ENCODE data around the gene TTC39B.
"Not testable (repeated sequence)": the region's sequence is repeated elsewhere in the genome, so short reads cannot be mapped to it uniquely, and the experiment has no call there.

TTC39B gene

DNA sequence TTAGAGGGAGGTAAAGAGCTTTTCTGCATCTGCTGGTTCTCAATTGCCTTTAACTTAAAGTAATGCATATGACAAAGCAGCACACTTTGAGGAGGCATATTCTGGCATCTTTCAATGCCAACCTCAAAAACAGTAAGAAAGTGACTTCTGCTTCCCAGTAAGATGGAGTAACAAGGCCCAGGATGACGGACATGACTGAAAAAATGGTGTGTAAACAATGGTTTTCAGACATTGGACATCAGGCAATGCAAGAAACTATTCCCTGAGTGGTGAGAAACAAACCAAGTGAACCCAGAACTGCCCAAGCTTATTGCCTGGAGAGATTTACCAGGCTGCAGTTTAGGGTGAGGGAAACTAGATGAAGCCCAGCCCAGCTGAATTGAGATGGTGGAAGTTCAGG is 39.8 kb upstream of the TTC39B start:
- no peak overlapping the region for H3K4me3 ChIP-seq (ENCODE audit: low read depth, low read length)
- TF ChIP-seq, protein P1, sequence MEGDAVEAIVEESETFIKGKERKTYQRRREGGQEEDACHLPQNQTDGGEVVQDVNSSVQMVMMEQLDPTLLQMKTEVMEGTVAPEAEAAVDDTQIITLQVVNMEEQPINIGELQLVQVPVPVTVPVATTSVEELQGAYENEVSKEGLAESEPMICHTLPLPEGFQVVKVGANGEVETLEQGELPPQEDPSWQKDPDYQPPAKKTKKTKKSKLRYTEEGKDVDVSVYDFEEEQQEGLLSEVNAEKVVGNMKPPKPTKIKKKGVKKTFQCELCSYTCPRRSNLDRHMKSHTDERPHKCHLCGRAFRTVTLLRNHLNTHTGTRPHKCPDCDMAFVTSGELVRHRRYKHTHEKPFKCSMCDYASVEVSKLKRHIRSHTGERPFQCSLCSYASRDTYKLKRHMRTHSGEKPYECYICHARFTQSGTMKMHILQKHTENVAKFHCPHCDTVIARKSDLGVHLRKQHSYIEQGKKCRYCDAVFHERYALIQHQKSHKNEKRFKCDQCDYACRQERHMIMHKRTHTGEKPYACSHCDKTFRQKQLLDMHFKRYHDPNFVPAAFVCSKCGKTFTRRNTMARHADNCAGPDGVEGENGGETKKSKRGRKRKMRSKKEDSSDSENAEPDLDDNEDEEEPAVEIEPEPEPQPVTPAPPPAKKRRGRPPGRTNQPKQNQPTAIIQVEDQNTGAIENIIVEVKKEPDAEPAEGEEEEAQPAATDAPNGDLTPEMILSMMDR (IDR thresholded peaks at IDR 0.05; ENCODE audit: insufficient read depth, low read length, missing control alignments) = no peak
- ChIA-PET POLR2A (no interaction called here), CTCF (interaction anchor here (0.9 kb wide), 1 partner anchor 132 kb away, joined by 3 read pairs; no protein-coding TSS in a partner anchor)
- DNase-seq (ENCODE audit: low read depth, low spot score) = no peak

DNA sequence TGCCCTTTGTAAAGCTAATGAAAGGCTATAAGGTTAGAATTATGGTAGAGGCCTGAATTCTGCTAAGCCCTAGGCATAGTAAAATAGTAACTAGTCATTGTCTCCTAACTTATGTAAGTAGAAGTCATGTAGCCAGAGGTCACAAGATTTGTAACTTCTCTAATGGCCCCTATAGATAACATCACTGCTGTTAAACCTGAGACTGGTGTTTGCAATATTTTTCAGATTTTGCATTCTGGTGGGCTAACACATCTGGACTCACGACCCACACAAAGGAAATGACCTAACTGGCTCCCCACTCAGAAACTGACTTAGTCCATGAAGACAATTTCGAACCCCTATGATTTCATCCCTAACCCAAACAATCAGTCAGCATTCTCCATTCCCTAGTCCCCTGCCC is 37.2 kb upstream of the TTC39B start:
- POLR2A ChIA-PET = no interaction called here
- H3K4me3 ChIP-seq (ENCODE audit: low read depth, low read length) = no peak overlapping the region
- DNase-seq (ENCODE audit: low read depth, low spot score) = no peak
- CTCF ChIA-PET = interaction anchor here (0.7 to 1.4 kb wide), 3 partner anchors 14 to 1285 kb away, joined by 3 to 4 read pairs (median 4); no protein-coding TSS in a partner anchor
- TF ChIP-seq, protein P1 (IDR thresholded peaks at IDR 0.05; ENCODE audit: insufficient read depth, low read length, missing control alignments) = no peak

DNA sequence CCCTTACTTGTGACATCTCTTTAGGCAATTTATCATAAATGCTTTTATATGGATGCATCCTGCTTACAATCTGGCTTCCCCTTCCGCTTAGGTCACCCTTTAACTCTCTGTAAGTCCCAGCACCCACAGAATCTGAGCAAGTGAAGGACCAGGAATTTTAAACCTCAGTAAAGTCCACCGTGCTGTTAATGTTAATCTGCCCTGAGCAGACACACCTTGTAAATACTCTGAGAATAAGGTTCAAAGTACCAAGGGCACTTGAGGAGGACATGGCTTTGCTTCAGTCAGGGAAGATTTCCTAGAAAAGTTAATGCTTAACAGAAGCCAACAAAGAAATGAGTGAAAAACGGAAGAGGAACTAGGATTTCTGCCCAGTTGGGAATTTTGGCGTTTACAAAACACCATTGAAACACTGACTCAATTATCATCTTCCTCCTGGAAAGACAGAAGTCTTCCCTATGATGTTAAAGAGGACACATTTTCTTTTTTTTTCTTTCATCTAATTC is 26.4 kb upstream of the TTC39B start:
- TF ChIP-seq, protein P1 (IDR thresholded peaks at IDR 0.05; ENCODE audit: insufficient read depth, low read length, missing control alignments) = no peak
- CTCF ChIA-PET = no interaction called here
- POLR2A ChIA-PET = no interaction called here
- DNase-seq (ENCODE audit: low read depth, low spot score) = no peak
- no peak overlapping the region for H3K4me3 ChIP-seq (ENCODE audit: low read depth, low read length)

DNA sequence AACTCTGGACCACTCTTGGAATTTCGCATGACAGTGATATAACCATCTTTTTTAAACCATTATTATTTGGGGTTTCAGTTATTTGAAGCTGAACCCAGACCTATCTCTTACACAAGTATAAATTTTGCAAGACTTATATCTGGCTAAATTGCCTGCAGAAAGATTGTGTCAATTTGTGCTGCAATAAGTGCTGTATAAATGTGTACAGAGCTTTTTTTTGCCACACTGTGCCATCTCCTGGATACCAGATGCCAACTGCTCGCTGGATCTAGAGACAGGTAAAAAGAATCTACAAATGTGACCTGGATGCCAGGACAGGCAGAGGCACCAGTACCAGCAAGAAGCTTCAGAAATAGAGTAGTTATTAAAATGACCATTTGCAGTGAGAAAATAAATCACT is 25.9 kb upstream of the TTC39B start:
- no peak for DNase-seq (ENCODE audit: low read depth, low spot score)
- POLR2A ChIA-PET = no interaction called here

DNA sequence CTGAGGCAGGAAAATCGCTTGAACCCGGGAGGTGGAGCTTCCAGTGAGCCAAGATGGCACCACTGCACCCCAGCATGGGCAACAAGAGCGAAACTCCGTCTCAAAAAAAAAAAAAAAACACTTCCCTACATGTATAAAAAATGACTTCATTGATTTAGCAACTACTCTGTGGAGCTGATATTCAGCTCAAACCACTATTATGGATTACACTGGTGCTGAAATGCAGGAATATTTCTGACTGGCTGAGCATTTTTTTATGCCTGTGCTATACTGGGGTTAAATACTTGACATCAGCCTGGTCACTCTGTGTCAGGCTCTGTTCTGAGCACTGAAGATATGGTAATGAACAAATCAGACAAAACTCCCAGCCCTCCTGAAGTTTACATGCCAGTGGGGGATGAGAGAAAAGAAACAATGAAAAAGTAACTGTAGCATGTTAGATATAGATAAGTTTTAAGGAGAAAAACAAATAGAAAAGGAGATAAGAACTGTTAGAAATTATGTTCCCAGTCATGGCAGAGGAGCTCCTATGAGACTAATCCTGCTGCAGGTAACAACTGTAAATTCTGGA is 22.6 kb upstream of the TTC39B start:
- ChIA-PET CTCF (no interaction called here), POLR2A (no interaction called here)

More for the DNA sequence above, 25.9 kb upstream of the TTC39B start:
- CTCF ChIA-PET = no interaction called here
- no peak overlapping the region for H3K4me3 ChIP-seq (ENCODE audit: low read depth, low read length)
- TF ChIP-seq, protein P1 (IDR thresholded peaks at IDR 0.05; ENCODE audit: insufficient read depth, low read length, missing control alignments) = no peak

DNA sequence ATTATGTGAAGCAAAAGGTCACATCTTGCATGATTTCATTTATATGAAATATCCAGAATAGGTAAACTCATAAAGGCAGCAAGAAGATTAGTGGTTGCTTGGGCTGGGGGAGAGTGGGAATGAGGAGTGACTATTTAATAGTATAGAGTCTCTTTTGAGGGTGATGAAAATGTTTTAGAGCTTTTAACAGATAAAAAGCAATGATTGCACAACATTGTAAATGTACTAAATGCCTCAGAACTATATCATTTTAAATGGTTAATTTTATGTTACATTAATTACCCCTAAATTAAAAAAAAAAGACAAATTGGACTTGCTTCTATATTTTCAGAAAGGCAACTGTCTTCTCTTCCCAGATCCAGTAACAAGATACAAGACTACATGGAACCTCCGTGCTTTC is 21.9 kb upstream of the TTC39B start:
- CTCF ChIA-PET = no interaction called here
- DNase-seq (ENCODE audit: low read depth, low spot score) = no peak
- no peak overlapping the region for H3K4me3 ChIP-seq (ENCODE audit: low read depth, low read length)
- TF ChIP-seq, protein P1 (IDR thresholded peaks at IDR 0.05; ENCODE audit: insufficient read depth, low read length, missing control alignments) = no peak
- POLR2A ChIA-PET = no interaction called here

More for the DNA sequence above, 22.6 kb upstream of the TTC39B start:
- H3K4me3 ChIP-seq (ENCODE audit: low read depth, low read length) = no peak overlapping the region
- TF ChIP-seq, protein P1 (IDR thresholded peaks at IDR 0.05; ENCODE audit: insufficient read depth, low read length, missing control alignments) = no peak
- DNase-seq (ENCODE audit: low read depth, low spot score) = no peak

DNA sequence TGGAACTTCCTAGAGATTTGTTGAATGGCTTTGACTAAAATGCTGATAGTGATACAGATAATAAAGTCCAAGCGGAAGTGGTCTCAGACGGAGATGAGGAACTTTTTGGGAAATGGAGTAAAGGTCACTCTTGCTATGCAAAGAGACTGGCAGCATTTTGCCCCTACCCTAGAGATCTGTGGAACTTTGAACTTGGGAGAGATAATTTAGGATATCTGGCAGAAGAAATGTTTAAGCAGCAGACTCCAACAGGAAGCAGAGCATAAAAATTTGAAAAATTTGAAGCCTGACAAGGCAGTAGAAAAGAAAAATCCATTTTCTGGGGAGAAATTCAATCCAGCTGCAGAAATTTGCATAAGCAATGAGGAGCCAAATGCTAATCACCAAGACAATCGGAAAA is 15.7 kb upstream of the TTC39B start:
- H3K4me3 ChIP-seq (ENCODE audit: low read depth, low read length); POLR2A ChIA-PET; DNase-seq (ENCODE audit: low read depth, low spot score); CTCF ChIA-PET: not testable (repeated sequence)

DNA sequence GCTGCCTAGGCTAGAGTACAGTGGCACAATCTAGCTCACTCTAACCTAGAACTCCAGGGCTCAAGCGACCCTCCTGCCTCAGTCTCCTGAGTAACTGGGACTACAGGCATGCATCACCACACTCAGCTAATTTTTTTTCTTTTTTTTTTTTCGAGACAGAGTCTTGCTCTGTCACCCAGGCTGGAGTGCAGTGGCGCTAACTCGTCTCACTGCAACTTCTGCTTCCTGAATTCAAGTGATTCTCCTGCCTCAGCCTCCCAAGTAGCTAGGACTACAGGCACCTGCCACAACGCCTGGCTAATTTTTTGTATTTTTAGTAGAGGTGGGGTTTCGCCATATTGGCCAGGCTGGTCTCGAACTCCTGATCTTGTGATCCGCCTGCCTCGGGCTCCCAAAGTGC is 12.6 kb upstream of the TTC39B start:
- DNase-seq (ENCODE audit: low read depth, low spot score); H3K4me3 ChIP-seq (ENCODE audit: low read depth, low read length); POLR2A ChIA-PET: not testable (repeated sequence)
- CTCF ChIA-PET = interaction anchor here (1.1 to 1.2 kb wide), 2 partner anchors 9 to 16 kb away, joined by 3 read pairs; no protein-coding TSS in a partner anchor
